WI38 (cell line): ENCODE results near the gene CCDC106.

Source experiments
- H3K4me3 ChIP-seq: 2 replicates; pipeline ENCODE4 v1.5.1; 2011; ENCODE audit warnings: low read depth, mild to moderate bottlenecking, control low read depth, low read length
- CTCF ChIP-seq: IDR thresholded peaks from 2 replicates; pipeline ENCODE4 v1.5.1; 2012; ENCODE audit warnings: low read depth, mild to moderate bottlenecking, control low read depth, low read length

CCDC106 gene

DNA sequence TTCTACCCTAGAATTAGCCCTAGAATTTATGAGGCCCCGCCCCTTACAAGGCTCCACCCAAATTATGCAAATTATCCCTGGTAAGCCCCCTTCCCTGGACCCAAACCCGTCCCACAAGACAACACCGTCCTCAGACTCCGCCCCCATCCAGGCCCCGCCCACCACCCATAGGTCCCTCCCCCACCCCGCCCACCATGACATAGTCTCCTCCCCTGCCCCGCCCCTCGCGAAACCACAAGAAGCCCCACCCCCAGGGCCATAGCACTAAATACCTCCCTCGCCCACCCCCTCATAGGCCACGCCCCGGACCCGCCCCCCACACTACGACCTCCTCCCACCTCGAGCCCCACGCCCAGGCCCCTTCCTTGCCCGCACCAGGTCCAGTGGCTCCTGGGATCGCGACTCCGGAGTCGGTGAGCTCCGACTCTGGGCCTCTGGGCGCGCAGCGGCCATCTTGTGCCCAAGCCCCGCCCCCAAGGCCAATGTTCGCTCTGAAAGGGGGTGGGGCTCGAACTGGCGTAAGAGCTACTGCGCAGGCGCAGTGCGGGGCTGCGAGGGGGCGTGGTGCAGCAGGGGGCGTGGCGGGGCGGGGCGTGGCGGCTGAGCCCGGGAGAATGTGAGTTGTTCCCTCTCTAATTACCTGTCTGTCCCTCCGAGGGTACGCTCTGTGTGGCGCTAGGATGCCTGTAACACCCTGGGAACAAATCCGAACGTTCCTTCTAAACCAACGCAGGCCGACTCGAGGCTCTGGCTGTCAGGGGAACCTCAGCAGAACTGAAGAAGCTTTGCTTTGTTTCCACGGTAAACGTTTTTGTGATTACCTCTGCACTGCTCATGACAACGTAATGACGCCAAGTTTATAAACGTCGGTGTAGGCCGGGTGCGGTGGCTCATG lies 23.7 kb upstream of the CCDC106 start, which contains the start of gene ZNF784:
ZNF784 (minus strand) TSS at position 458 of the 895 bp plus-strand sequence; CDS start at position 453, 5 bp downstream.
- H3K4me3 ChIP-seq = peak within 1 kb of the TSS; percentile 62
- no peak for TF ChIP-seq CTCF

DNA sequence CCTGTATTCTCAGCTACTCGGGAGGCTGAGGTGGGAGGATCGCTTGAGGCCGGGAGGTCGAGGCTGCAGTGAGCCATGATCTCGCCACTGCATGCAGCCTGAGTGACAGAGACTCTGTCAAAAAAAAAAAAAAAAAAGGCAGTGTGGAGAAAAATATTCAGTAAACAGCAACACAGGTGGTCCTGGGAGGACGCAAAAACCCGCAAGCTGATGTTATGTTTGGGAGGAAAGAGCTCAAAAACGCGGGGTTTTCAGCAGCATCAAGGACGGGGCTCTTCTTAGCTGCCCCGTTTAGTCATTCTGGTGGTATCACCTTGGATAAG lies 23.0 kb upstream of the CCDC106 start:
- H3K4me3 ChIP-seq = peak overlapping the region; percentile 62
- no peak for TF ChIP-seq CTCF

GRCh38 chr19:55626350-55626749 lies 21.7 kb upstream of the CCDC106 start:
- TF ChIP-seq CTCF = no peak
- H3K4me3 ChIP-seq = no peak overlapping the region

DNA sequence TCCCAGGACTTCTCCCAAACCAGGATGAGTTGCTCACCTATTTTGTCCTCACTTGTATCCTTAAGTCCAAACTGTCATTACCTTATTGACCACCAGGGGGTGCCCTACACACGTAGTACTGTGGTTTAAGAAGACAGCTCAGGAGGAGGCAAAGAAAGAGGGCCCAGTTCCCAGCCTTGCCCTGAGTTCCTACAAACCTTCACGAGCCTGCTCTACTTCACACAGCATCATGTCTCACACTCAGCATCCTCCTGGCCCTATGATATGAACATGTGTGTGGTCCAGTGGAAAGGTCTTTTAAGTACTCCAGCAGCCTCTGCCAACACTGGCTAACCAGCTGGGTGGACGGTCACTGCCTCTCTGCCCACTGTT lies 15.6 kb upstream of the CCDC106 start:
- H3K4me3 ChIP-seq = no peak overlapping the region

DNA sequence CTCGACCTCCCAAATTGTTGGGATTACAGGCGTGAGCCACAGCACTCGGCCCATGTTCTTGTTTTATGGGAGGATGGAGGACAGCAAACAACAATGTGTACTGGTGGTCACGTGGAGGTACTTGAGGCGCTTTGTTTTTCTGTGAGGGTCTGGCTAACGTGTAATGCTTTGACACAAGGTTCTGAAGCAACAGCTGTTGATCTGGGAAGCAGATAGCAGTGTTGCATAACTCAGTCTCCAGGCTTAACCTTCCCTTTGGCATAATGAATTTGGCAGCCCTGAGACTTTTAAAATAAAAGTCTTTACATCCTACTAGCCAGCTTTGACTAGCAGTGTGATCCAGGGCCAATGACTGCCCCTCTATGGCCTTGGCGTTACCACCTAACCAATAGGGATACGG lies 14.2 kb upstream of the CCDC106 start:
- TF ChIP-seq CTCF = no peak
- H3K4me3 ChIP-seq = no peak overlapping the region

More for the DNA sequence above, 15.6 kb upstream of the CCDC106 start:
- TF ChIP-seq CTCF = peak; percentile 70

DNA sequence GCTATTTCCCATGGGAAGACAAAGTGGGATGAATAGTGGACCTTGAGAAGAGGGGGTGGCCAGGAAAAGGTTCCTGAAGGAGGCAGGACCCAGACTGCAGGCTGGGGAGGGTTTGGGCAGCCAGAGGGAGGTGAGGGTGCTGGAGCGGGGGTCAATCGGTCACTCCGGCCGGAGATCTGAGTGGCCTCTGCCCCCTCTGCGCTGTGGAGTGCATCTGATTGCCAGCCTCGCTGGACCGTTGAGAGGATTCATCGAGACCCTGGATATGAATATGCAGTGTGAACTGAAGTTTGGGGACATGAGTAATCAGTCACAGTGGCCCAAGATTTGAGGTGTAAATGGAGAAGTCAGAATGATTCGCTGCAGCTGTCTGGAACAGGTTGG lies 12.7 kb upstream of the CCDC106 start:
- H3K4me3 ChIP-seq = peak overlapping the region; percentile 100
- TF ChIP-seq CTCF = no peak

GRCh38 chr19:55635856-55636440 lies 12.1 kb upstream of the CCDC106 start:
- peak overlapping the region; percentile 100 for H3K4me3 ChIP-seq
- TF ChIP-seq CTCF = no peak
